GOT3 (cell line): ENCODE measurements around the gene DPH1.
"Not testable (repeated sequence)": the region's sequence is repeated elsewhere in the genome, so short reads cannot be mapped to it uniquely, and the experiment has no call there.

ENCODE experiments used
- DNase-seq: peaks from one replicate; lab custom pipeline; 2025; ENCODE audit warnings: mixed read lengths; lab: John Stamatoyannopoulos, UW

The DPH1 gene

GRCh38 chr17:2029911-2030778 lies at the start of gene DPH1:
Gene DPH1, plus strand, starts transcription at chr17:2030153. Its CDS starts 17 bp downstream, at chr17:2030170.
- peak; percentile 44 for DNase-seq

- no peak for DNase-seq
Measured at GRCh38 chr17:1980665-1981250, 49.2 kb upstream of the DPH1 start.

DNA sequence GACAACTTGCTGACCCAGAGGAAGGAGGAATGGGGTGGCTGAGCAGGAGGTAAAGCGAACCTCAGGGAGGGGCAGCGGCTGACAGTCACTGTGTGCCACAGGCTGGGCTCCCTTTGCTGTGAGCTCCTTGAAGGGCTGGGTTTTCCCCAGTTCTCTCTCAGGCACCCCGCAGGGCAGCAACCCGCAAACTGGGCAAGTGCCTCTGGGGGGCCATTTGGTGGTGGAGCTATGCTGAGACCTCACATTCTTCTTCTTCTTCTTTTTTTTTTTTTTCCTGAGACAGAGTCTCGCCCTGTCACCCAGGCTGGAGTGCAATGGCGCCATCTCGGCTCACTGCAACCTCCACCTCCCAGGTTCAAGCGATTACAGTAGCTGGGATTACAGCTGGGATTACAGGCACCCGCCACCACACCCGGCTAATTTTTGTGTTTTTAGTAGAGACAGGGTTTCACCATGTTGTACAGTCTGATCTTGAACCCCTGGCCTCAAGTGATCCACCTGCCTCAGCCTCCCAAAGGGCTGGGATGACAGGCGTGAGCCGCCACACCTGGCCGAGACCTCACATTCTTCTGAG lies 47.1 kb upstream of the DPH1 start:
- DNase-seq, result not testable (repeated sequence)

DNA sequence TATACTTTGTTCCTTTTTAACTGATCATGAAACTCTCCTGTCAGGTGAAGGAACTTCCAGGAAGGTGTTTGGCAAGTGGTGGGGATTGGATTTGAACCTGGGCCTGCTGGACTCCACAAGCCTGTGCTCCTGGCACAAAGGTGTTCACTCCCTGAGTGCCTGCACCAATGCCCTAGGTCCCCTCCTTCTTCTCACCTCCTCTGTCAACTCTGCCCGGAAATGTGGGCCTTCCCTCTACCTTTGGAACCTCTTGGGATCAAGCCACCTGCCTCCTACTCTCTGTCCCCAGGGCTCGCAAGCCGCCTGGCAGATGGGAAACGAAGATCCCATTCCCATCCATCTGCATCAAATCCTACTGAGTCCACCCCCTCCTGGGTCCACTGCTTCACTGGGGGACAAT lies 44.9 kb upstream of the DPH1 start:
- no peak for DNase-seq

DNA sequence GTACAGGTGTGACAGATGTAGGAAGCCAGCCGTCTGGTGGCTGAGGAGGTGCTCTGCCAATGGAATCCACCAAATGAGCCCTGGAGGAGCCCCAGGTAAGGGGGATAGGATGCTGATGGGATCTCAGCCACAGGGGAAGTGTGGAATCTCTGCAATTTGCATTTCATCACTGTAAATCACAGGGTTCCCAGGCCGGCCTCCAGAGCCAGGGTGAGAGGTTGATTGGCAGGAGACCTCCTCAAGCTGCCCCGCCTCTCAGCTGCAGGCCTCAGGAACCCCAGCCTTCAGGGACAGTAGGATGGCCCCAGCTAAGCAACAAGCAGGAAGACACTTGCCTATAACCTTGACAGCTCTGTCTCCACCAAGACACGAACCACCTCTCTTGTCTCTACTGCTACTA lies 44.3 kb upstream of the DPH1 start:
- no peak for DNase-seq

DNA sequence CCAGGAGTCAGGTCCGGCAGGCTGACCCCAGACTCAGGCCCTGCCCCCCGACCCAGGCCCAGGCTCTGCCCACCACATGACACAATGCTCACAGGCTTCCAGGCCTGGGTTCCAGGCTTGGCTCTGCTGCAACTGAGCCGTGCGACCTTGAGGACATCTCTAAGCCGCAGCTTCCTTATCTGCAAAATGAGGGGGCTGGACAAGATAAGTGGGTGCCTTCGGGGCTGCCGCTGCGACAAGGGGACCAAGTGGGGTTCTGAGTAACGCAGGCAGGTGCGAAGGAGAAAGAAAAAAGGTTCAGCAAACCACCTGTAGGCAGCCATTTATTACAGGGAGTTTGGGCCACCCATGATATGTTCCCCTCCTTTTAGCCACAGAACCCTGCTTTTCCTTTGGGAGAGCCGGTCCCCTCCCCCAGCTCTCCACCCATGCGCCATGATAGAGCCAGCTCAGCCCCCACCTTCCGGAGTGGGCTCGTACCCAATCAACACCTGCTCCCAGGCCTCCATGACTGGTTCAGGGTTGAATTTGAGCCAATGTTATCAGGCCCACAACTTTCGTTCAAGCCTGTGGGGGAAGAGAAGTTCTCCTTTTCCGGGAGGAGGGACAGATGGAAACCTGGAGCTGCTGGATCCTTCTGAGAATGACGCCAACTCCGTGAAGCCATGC lies 43.0 kb upstream of the DPH1 start:
- no peak for DNase-seq

- no peak for DNase-seq
Measured at GRCh38 chr17:1989135-1989534, 40.8 kb upstream of the DPH1 start.

GRCh38 chr17:1992541-1992940 lies 37.4 kb upstream of the DPH1 start:
- no peak for DNase-seq

DNA sequence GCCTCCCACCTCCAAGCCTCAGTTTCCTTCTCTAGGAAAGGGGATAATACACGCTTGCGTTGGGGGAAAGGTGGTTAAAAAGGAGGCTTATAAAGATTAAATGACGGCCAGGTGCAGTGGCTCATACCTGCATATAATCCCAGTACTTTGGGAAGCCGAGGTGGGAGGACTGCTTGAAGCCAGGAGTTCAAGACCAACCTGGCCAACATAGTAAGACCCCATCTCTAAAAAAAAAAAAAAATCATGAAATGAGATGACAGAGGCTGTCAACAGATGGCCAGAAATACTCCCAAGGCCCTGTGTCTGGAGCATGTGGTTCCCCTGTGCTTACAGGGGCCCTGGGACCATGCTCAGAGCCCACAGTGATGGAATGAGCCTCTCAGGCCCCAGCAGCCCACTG lies 35.2 kb upstream of the DPH1 start:
- no peak for DNase-seq

DNA sequence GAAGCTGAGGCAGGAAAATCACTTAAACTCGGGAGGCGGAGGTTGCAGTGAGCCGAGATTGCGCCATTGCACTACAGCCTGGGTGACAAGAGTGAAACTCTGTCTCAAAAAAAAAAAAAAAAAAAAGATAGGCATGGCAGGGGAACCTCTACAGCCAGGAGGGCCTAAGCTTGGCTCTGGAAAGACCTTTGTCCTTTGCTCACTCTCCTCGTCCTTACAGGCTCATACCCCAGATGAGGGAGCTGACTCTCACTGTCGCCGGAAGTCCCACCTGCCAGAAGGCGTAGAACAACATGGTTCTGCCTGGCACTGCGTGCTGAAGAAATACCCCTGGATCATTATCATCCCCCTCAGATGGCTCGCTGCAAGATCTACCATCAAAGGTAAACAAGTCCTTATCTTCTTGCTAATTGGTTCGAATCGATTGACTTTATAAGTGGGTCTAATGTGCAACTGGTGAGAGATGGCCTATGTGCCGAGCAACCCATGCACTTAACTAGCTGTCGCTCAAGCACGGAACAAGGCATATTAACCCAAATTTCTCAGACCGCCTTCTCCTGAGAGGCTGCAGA lies 34.5 kb upstream of the DPH1 start:
- no peak for DNase-seq

DNA sequence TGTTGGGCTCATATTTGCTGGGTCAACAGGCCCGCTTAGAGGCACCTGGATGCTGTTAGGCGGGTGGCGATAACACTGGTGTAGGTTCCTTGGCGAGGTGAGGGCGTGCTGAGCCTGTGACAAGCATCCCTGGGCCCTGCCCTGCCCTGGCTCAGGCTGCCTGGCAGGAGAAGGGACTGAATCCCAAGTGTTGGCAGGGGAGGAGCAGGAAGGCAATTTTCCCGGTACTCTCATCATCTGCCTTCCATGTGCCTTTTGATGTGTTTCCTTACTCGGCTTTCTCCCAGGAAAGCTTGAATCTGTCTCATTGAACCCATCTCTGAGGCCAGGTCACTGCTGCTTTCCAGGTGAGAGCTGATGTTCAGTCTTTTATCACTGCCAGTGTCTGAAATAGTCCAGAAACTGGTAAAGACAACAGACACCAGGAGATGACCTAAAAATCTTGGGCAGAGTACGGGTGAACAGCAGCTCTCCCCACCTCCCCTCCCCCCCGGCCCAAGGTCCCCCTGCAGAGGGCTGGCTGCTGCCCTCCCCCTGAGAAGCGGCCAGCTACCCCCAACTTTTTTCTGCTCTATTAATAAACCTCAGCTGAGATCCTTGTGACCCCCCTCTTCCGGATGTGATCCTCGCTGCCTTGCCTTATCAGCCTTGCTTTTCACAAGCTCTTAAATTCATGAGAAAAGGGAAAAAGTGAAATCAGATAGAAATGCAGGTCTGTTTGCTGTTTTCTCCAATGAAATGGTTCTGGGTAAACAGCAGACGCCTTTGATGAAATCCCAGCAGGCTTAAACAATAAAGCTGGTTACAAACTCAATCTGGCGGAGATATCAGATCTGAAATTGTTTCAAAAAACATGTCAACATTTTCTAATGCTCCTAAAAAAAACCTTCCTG lies 33.8 kb upstream of the DPH1 start:
- DNase-seq, result no peak

DNA sequence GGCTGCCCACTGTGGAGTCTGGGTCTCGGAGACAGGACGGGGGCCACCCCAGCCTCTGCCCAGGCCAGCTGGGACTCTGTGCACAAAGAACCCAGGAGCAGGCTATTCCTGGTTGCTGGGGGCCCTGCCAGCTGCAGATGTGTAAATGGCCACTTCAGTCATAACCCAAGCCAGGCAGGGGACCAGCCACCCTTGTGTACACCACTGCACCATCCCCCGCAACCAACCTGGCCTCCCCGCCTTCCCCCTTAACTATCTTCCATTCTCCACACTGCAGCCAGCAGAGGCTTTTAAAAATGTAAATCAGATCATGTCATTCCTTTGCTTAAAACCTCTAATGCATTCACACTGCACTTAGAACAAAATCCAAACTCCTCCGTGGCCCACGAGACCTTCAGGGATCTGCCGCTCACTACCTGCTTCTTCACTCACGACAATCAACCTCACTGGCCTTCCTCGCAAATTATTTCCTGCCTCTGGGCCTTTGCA lies 33.1 kb upstream of the DPH1 start:
- DNase-seq, result no peak

- no peak for DNase-seq
Measured at GRCh38 chr17:1997289-1997926, 32.5 kb upstream of the DPH1 start.

GRCh38 chr17:1997927-1998742 lies 31.8 kb upstream of the DPH1 start:
- DNase-seq, result no peak

GRCh38 chr17:1999557-2000251 lies 30.2 kb upstream of the DPH1 start:
- DNase-seq, result no peak

- DNase-seq, result no peak
Measured at GRCh38 chr17:2002767-2003329, 27.1 kb upstream of the DPH1 start.

GRCh38 chr17:2003525-2003924 lies 26.4 kb upstream of the DPH1 start:
- no peak for DNase-seq

DNA sequence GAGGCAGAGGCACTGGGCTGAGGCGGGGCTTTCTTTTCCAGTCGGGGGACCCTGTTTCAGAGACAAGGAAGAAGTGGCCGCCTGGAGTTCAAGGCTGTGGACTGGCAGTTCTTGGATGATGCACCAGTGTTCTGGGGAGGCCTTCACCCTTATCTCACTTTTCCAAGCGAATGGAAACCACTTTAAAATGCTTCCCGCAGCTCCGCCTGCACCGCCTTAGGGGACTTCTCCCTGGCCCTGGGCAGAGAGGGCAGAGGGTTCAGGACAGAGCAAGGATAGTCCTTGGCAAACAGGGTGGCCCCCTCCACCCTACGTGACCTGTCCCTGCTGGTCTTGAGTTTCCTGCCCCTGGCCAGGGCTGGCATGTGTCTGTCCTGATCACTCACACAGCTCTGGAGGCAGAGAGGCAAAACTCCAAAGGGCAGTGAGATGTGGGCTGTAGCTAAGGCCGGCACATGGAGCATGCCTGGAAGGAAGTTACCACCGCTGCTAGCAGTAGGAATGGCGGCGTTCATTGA lies 25.5 kb upstream of the DPH1 start:
- no peak for DNase-seq
